ENCODE measurements around the gene ALDH4A1. TPM values are rescaled to one million over a fixed set of nuclear protein-coding genes. Genes with fewer than 3 reads are reported as not detected.

ALDH4A1 gene
- total and polyA plus RNA-seq, 2 of the 4 experiments (the other 2 are of a cell fraction): 8.6 to 21.1 TPM

DNA sequence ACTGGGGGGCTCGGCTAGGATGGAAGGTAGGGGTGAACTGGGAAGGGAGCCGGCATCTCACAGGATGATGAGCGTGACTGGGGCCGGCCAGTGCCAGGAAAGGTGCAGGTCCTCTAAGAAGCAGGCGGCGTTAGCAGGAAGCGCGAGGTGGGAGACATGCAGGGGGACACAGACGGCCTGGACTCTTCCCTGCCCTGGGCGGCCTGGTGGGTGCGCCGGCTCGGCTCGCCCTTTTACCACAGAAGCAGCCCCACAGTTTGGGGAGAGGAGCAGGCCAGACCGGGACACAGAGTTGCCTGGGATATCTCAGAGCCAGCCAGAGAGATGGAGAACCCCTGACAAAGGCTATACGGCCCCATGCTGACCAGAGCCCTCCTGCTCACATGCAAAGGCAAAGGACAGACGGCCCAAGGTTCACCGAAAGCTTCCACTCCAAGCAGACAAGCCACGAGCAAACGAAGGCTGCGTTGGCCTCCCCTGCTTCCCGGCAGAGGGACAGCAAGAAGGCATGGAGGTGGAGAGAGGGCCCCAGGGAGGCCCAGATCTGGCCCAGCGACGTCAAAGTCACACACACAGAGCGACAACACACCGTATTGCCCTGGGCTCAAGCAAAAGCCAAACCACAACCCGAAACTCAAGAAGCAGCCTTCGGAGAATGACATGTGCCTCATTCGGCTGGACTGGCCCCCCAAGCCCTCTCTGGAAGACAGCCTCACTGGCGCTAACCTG lies 14.9 kb upstream of the ALDH4A1 start:
- H4K20me1 ChIP-seq (ENCODE audit: insufficient read depth, low read length): peaks cover 9% of the 10 kb centered on the region; the same call in 1 of the 2 replicates
- no peak overlapping the region for H3K56ac ChIP-seq (ENCODE audit: extremely low read depth, insufficient read depth, low read length)
- no peak overlapping the region for H3K4ac ChIP-seq (ENCODE audit: low read depth, low read length)
- peaks cover 23 to 67% of the 10 kb centered on the region in 2 experiments for H3K79me1 ChIP-seq (ENCODE audit: low read depth in 1 of 2, low read length in 2 of 2)
- H3K9ac ChIP-seq (ENCODE audit: low read depth, low read length): no peak overlapping the region
- ChIA-PET CTCF (no interaction called here), POLR2A (ENCODE audit: unreplicated experiment) (no interaction called here)
- no TSS peak for BruUV-seq (replicated peaks)
- peaks cover 2% of the 10 kb centered on the region; the same call in 1 of the 2 replicates for H3K9me1 ChIP-seq (ENCODE audit: insufficient read depth, low read length)
- H2BK5ac ChIP-seq (ENCODE audit: low read depth, low read length, poor library complexity, severe bottlenecking): no peak overlapping the region
- no peaks in the 10 kb centered on the region for H3K27me3 ChIP-seq (ENCODE audit: control insufficient read depth, insufficient read depth, low read length)
- H2AK9ac ChIP-seq (replicated peaks; ENCODE audit: low read depth, low read length, poor library complexity): peak overlapping the region; percentile 24
- intact Hi-C loops (cut with micrococcal nuclease): no loop called here
- 96% methylated on average over 9 of the region's 30 CpGs; no CpG with 5 or more reads in 1 of the 2 experiments for WGBS, 2 experiments (ENCODE audit: extremely low coverage in 2 of 2, insufficient read length in 1 of 2)
- H3K18ac ChIP-seq (ENCODE audit: low read depth, low read length): no peak overlapping the region
- no peak overlapping the region for H2BK20ac ChIP-seq (ENCODE audit: low read depth, low read length)
- no peak overlapping the region for H3K23ac ChIP-seq (ENCODE audit: low read depth, low read length)
- H2AK5ac ChIP-seq (ENCODE audit: low read depth, low read length): no peak overlapping the region
- H3K4me1 ChIP-seq (ENCODE audit: control insufficient read depth, insufficient read depth, low read length): peaks cover 10% of the 10 kb centered on the region
- dilution Hi-C loops (cut with HindIII; ENCODE audit: low sequenced_read_pairs, unreplicated experiment): no loop called here
- H3K36me3 ChIP-seq (ENCODE audit: control insufficient read depth, insufficient read depth, low read length): peaks cover 9% of the 10 kb centered on the region
- no peak overlapping the region for H4K8ac ChIP-seq (ENCODE audit: low read depth in 2 of 2, low read length in 2 of 2)
- no peak for ATAC-seq (ENCODE audit: low read depth)
- in situ Hi-C loops (cut with MboI; ENCODE audit: low sequenced_read_pairs): no loop called here
- no peak overlapping the region for H3K4me3 ChIP-seq (ENCODE audit: insufficient read depth, low read depth, low read length)
- no peak overlapping the region for H3K27ac ChIP-seq (ENCODE audit: insufficient read depth, low read length)
- TF ChIP-seq FOS (IDR thresholded peaks at IDR 0.05; ENCODE audit: low read depth, low read length) (no peak), RFX5 (IDR thresholded peaks at IDR 0.05; ENCODE audit: low read depth, low read length) (no peak)
- no peak overlapping the region for H3K14ac ChIP-seq (replicated peaks; ENCODE audit: low read depth, low read length)
- no peak overlapping the region for H4K91ac ChIP-seq (ENCODE audit: insufficient read depth, low read depth, low read length)
- no peak overlapping the region for H2BK15ac ChIP-seq (ENCODE audit: low read depth, low read length)
- no peak overlapping the region for H3K4me2 ChIP-seq (ENCODE audit: low read depth, low read length)
- H2BK120ac ChIP-seq (ENCODE audit: low read depth, low read length): no peak overlapping the region
- no peak for DNase-seq
- H3K9me3 ChIP-seq (ENCODE audit: control insufficient read depth, insufficient read depth, low read length): no peaks in the 10 kb centered on the region
- no peak overlapping the region for H2AFZ ChIP-seq (replicated peaks; ENCODE audit: low read length, poor library complexity)
- no peak overlapping the region for H4K5ac ChIP-seq (ENCODE audit: low read depth, low read length)
